OCI-LY1 (cell line): Measurements from ENCODE around the gene ABCF1.

ENCODE experiments used
- EZH2 ChIP-seq: fragments of 200-600 bp; sonication (generic), shearing (Covaris generic); IDR thresholded peaks from 2 replicates; pipeline ENCODE4 v1.8.0; 2017; ENCODE audit warnings: borderline replicate concordance, mixed run types, mild to moderate bottlenecking, antibody characterized with exemption, low read length, moderate library complexity, mixed read lengths
- TF ChIP-seq, protein P1 (sequence below): fragments of 200-600 bp; sonication (generic), shearing (Covaris generic); IDR thresholded peaks from 2 replicates; pipeline ENCODE4 v1.5.1; 2017; ENCODE audit warnings: mild to moderate bottlenecking, antibody characterized with exemption, low read length, moderate library complexity, mixed read lengths

DNA sequence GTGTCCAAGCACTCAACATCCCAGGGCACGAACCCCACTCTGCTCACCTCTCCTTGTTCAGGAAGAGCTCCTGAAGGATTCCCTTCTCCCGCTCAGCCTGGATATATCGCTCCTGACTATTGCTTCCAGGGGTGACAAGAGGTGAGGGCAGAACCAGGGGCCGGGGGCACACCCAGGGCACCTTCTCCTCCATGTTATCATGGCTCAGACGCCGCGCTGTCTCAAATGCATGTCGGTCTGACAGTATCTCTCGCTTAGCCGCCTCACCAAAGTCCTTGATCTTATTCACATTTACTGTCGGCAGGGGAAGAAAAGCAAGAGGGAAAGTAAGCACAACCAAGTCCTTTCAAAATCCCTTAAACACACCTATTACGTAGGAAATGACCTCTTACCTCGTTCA is 32.7 kb downstream of the ABCF1 start:
- TF ChIP-seq, protein P1, sequence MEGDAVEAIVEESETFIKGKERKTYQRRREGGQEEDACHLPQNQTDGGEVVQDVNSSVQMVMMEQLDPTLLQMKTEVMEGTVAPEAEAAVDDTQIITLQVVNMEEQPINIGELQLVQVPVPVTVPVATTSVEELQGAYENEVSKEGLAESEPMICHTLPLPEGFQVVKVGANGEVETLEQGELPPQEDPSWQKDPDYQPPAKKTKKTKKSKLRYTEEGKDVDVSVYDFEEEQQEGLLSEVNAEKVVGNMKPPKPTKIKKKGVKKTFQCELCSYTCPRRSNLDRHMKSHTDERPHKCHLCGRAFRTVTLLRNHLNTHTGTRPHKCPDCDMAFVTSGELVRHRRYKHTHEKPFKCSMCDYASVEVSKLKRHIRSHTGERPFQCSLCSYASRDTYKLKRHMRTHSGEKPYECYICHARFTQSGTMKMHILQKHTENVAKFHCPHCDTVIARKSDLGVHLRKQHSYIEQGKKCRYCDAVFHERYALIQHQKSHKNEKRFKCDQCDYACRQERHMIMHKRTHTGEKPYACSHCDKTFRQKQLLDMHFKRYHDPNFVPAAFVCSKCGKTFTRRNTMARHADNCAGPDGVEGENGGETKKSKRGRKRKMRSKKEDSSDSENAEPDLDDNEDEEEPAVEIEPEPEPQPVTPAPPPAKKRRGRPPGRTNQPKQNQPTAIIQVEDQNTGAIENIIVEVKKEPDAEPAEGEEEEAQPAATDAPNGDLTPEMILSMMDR: no peak
- no peak for TF ChIP-seq EZH2
